A204.1 (cell line): Measurements from ENCODE around the gene MAPK12.

Experiments used
- FAIRE-seq: peaks from 2 replicates; lab custom pipeline; 2012; peaks lifted over from hg19 to GRCh38; lab: Jason Lieb, UNC

The MAPK12 gene

DNA sequence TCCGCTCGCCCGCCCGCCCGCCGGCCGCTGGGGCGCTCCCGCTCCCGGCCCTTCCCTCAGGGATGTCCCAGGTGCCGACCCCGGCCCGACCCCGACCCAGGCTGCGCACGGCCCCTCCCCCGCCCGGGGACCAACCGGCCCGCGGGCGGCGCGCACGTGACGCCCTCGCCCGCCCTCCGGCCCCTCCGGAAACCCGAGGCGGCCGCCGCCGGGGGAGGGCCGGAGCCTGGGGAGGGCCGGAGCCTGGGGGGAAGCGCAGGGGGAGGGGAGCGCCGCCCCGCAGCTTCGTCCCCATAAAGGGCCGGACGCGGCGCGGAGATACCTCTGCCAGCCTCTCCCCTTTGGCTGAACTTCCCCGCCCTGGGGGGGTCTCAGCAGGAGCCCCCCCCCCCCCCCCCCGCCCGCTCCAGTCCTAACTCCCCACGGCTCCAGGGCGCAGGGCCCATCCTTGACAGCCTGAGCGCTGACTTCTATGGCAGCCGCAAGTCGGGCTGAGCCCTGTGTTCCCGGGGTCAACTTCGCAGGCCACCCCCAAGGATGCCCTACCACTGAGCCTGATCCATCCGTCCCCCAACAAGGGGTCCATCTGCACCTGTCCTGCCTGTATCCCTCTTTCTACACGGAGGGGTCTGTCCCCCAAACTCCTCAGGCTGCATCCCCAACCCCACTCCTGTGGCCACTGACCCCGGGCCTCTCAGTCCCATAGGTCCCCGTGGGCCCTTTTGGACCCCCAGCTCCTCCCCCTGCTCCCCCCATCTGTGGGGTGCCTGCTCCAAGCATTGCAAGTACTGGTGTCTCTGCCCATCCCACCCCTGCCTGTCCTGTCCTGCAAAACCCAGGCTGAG is at the start of gene MAPK12:
MAPK12 (minus strand) TSS at position 69 of the 845 bp plus-strand sequence. CDS start 174 bp downstream, outside the sequence.
- no peak for FAIRE-seq

DNA sequence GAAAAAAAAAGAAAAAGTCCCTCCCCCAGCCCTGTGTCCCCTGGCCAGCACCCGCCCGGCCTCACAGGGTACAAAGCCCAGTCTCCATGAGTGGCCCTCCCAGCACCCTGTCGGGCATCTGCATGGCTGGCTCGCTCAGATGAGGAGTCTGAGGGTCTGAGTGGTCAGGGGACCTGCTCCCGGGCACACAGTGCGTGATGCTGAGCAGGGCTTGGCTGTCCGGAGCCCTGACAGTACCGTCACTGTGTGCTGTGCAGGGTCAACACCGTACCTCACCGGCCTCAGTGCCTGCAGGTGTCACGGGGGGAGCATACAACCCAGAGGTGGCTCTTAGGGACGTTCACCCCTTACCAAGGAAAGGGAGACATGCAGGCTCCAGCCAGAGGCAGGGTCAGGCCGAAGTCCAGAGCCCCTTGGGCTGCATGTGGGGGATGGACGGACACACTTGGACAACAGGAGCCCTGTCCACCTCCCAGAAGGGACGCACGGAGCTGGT is 49.5 kb upstream of the MAPK12 start:
- FAIRE-seq, result no peak

DNA sequence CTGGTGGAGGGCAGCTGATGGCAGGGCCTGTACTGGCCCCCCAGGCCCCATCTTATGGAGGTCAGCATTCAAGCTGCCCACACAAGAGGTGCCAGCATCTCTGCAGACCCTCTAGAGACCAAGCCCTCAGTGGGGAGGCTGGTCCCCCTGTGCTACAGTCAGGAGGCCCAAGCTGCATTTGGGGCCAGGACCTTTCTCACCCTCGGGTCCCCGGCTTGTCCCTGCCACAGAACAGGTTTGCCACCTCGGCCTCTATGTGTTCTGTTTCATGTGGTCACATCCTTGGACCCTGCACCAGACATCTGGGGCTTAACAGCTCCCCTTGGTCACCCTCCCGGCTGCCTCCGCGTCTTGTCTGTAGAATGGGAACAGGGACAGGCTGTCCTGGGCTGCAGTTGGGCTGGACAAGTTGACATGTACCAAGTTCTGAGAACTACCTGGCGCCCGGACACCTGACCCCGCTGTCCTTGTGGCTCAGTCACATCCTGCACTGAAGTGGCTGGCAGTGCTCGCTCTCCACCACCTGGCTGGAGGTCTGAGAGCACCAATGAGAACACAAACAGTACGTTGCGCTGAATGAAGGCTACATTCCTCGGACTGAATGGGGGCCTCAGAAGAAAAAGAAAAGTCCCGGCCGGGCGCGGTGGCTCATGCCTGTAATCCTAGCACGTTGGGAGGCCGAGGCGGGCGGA is 48.7 kb upstream of the MAPK12 start:
- FAIRE-seq, result no peak

DNA sequence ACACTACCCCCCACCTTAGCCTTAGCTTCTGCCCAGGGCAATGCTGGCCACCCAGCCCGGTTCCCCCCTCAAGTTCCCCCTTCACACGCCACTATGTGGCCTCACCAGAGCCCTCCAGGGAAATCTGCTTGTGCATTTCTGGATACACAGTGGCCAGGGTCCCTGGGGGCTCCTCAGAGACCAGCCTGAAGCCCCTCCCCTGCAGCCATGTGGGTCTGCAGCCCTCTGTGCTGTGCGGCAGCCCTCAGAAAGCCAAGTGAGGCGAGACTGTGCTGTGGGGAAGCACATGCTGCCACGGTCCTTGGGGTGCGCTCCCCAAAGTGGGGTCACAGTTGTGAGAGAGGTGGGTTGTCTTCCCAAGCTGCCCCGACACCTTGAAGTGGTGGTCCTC is 48.1 kb upstream of the MAPK12 start:
- FAIRE-seq, result no peak

DNA sequence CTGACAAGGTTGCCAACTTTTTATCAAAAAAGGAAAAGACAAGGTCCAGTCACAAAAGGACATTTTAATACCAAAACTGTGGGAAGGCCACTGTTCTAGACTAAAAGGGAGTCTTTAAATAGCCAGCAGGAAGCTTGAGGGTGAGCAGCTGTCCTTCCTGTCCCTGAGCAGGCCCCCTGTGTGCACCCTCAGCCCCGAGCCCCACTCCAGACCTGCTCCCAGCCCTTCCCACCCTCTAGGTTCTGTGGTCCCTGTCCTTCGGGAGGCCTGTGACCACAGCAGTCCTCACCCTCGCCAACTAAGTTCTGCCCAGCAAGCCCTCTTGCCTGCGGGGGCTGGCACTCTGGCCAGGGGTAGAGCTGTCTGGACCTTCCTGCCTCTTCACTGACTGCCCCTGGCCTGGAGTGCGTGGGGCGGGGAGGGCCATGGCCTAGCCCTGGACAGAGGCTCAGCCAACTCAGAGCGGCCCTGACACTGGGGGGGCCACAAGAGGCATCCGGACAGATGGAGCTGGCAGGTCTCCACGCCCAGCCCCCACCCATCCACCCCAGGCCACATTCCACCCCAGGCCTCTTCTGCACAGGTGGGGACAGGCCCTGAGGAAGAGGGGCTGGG is 47.6 kb upstream of the MAPK12 start:
- FAIRE-seq, result no peak

DNA sequence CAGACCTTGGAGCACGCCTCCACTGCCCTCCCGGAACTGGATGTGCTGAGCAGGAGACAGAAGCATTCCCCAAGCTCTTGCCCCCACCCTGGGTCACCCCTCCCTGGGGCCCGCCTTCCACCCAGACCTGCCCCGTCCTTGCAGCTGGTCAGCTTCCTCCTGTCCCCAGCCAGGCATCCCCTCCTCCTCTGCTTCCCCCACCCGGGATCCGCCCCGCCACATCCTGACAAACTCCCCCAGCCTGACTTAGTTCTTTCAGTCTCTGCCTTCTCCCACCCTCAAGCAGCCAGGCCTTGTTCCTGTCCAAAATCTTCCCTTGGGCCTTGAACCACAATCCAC is 47.1 kb upstream of the MAPK12 start:
- no peak for FAIRE-seq

DNA sequence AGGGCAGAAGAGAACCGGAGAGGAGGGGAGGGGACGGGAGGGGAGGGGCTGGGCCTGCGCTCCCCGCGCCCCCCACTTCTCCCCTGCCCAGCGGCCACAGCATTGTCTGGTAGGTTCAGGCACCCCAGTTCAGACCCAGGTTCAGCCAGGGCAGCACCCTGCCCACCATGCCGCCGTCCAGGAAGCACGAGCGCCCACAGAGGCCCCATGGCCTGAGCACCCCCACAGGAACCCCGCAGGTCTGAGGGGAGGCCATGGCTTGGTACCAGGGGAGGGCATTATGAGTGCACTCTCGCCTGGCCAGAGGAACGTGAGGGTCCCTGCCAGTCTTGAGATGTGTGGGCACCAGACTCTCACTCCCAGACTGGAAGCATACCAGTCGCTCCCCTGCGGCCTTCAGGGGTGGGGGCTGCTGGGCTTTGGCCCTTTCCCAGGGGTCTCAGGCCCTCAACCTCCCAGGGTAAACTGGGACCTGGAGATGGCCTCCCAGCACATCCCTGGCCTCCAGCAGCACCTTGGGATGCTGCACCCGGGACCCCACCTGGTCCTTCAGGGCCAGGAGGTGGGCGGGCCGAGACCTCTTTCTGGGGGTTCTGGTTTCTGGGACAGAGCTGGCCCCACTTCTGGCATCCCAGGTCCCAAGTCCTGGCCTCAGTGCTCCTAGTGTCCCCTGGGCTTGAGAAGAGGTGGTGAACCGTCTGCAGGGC is 46.6 kb upstream of the MAPK12 start:
- FAIRE-seq, result no peak

DNA sequence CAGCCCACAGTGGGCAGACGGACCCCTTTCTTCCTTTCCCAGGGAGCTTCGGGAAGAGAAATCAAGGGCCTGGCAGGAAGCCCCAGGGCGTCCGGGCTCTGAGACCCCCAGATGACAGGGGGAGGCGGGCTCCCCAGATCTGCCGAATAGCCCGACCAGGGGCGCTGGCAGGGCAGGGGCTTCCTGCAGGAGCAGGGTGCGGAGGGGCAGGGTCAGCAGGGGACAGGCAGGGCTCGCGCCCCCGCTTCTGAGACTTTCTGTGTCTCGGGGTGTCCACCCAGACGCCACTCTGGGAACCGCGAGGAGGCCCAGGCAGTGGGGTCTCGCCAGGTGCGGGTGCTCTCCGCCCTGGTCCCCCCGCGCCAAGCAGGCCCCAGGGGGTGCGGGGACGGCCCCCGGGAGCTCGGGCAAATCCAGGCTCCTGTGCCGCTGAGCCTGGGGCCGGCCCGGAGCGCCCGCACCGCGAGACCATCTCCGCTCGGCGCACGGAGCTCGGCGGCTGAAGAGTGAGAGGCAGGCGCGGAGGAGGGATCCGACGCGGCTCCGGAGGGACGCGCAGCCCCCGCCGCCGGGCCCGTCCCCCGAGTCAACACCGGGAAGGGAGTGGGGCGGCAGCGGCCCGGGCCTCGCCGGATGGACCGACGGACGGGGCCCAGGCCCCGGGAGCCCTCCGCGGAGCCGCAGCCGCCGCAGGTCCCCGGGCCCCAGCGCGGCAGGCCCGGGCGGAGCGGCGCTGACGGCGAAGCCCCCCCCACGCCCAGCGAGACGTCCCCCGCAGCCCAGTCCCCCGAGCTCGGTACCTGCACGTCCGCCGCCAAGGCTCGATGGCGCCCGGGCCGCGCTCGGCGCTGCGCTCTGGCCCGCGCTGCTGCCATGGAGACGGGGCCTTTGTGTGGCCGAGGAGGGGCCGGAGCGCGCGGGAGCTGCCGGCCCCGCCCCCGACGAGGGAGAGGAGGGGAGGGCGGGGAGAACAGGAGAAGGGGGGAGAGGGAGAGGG is 45.6 kb upstream of the MAPK12 start, which contains the start of gene PLXNB2:
PLXNB2 (minus strand) TSS at position 894 of the 997 bp plus-strand sequence. CDS start 17,062 bp downstream, outside the sequence.
- no peak for FAIRE-seq

DNA sequence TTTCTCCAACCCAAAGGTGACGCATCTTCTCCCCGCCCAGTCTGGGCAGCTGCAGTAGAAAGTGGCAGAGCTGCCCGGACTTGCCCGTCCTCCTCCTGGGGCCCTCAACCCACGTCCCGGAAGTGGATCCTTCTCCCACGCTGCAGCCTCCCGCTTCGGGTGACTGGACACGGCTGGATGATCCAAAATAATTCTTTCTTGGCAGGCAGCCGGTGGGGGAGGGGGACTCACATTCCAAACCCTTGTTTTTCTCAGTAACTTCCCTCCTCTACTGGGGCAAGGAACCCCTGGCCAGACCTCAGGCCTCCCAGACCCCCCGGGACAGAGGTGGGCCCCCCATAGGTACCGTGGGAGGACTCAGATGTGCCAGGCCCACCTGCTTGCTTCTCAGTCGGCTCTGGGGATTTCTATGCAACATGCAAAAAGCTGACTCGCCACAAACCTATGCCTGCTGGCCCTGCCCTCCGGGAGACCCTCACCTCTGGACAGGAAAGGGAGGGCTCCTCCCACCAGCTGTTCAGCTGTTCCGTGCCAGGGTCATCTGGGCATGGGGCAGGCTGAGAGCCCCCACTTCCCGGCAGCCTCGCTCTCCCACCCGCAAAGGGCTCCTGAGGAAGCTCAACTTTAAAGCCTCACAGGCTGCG is 44.6 kb upstream of the MAPK12 start:
- FAIRE-seq, result no peak

DNA sequence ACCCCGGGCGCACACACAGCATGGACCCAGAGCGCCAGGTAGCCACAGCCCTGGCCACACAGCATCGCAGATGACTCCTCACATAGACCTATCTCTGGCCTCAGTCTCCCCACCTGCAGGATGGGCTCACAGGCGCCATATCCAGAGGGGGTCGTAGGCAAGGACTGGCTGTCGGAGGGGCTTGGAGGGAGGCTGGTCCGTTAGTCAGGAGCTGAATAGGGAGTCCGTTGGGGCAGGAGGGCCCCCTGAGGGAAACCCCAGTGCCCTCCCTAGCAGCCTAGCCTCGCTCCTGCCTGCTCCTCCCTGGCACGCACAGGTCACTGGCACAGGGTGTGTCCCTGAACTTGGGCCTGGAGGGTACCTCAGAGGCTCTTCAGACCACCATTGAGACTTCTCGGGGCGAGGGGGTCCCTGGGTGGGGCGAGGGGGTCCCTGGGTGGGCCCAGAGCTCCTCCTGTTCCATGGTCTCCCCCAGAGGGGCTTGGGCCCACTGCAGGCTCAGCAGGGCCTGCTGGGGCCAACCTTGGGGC is 44.0 kb upstream of the MAPK12 start:
- no peak for FAIRE-seq

DNA sequence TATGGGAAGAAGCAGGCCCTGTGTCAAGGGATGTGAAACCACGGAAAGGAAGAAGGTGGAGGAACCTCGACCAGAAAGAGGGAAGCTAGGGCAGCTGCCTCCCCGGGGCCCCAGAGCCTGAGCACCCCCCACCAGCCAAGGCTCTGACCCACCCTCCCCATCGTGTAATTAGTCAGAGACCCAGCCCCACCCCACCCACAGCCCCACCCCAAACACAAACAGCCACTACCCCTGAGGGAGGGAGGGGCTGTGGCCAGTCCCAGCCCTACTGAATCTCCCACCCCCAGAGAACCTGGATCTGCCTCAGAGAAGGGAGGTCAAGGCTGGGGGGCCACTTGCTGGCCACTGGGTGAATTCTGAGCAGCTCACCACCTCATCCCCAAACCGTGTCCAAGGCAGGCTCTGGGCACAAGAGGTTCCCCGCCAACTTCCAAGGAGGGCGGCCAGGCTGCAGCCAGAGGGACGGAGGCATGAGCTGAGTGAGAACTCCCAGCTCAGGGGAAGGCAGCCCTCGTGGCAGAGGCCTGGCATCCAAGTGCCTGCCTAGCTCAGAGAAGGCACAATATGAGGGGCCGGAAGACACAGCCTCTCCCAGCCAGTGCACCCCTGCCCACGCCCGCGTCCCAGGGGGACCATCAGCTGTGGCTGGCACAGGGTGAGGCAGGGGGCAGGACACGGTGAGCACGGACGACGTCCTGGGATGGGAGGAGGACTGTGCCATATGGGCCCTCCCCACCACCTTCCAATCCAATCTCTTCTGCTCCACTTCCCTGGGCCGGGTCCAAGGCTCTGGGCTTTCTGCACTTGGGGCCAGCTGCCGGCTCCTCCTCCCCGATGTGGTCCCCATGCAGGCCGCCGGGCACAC is 43.3 kb upstream of the MAPK12 start:
- no peak for FAIRE-seq

DNA sequence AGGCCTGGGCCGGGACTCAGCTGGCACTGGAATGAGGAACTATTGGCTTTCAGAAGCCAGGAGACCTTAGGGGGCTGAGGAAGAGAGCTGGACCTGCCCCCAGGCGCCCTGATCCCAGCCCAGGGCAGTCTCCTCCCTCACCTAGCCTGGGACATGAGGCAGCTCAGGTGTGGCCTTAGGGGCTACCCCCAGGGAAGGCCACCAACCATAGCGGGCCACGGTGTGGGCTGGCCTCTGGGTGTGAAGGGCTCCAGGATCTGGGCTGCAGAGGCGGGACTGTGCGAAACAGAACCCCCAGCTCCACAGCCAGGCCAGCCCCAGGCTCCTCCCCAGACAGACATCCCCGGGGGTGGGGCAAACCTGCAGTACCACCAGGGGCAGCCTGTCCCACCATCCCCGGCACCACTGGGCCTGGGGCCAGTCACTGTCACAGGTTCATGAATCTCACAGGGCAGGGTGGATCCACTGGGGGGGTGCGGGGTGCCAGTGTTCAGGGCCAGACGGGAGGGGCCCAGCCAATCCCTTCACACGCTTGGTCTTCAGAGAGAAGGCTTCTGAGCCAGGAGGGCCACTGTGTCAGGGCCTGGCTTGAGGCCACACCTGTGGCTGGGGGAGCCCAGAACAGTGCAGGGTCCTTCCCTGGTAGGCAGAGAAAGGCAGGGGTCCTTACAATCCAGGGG is 42.5 kb upstream of the MAPK12 start:
- FAIRE-seq, result no peak

DNA sequence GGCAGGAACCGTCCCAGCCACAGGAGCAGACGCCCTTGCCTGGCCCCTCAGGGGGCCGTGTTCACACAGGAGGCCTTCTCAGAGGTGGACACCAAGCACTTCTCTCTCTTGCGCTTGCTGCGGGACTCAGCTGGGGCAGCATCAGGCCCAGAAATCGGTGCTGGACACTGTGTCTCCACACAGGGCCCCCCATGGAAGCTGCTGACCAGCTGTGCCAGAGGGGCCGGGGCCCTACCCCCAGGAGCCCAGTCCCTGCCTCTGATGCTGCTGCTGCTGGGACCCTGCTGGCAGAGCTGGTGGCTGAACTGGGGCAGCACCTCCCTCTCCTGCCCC is 42.0 kb upstream of the MAPK12 start:
- FAIRE-seq, result no peak

DNA sequence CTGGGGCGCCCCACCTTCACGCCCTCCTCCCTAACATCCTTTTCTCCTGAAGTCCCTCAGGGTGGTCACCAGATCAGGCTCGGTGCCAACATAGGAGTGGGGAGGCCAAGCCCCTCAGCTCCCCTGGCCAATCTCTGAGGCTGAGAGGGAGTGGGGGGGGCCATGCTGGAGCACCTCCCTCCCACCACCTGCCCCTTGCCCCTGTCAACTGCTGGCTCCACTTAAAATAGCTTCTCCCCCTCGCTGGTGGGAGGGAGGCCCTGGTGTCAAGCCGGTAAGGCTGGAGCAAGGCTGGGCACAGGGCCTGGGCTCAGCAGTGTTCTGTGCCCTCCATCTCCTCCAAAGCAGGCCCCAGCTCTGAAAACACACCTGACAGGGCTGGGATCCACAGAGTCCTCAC is 41.1 kb upstream of the MAPK12 start:
- FAIRE-seq, result no peak

DNA sequence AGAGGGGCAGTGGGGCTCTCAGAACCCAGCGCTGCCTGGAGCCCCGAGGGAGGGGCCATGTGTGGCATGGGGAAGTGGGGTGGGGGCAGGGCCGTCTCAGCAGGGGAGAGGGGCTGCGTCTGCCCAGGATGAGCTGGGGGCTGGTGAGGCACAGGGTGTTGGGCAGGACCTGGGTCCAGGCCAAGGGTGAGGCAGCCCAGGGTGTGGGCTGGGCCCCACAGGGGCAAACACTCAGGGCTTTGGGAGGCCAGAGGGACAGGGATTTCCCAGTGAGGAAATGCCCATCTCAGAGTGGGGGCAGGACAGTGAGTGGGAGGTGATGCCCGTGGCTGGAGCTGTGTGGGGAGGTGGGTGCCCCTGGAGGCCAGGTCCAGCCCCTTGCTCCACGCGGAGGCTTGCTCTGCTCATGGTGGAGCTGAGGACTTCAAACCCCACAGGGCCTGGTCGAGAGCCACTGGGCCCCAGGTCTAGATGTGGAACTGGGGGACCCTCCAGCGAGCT is 40.6 kb upstream of the MAPK12 start:
- FAIRE-seq, result no peak

DNA sequence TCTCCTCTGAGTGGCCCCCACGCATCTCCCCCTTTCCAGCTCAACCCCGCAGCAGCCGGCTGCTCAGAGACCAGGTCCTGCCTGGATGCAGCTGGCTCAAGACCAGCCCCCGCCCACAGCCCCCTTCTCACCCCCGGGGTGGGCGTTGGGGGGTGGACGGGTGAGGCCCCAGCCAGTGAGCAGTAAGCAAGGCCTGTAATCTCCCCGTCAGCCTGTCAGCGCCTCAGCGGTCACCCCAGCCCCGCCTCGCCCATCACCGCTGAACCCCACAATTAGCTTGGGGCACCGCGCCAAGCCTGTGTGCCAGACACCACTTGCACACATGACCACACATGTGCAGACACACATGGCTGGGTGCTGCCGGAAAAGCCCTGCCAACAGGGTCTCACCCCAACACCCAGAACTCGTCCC is 40.1 kb upstream of the MAPK12 start:
- FAIRE-seq, result no peak

DNA sequence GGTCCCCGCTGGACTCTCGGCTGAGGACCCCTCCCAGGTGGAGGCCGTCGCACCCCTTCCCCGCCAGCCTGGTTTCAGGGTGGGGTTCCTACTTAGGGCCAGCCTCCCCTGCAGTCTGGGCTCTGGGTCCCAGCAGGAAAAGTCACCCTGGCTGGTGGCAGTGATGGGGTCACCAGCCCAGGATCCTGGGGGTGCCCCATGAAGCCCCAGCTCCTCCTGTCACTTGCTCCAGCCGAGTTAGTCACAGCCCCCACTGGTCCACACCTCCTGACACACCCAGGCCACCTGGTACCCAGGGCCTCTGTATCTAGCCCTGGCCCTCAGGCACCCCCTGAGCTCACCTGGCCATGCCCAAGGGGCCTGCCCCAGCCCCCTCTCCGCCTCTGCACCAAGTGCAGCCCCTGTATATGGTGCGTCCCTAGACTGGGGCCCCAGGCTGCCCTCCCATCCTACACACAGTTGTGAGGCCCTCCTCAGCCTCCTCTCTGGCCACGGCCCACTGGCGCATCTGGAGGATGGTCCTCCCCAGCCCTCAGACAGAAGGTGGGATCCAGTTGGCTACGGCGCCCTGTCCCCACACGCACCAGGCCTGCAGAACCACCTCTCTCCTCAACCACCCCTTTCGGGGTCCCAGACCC is 39.3 kb upstream of the MAPK12 start:
- FAIRE-seq, result no peak
